WERI-Rb-1 (cell line): ENCODE results near the gene SLC1A7.
A peak's percentile ranks its signal among the peaks of the same experiment; 100 is the strongest.

Source experiments
- DNase-seq: peaks from one replicate; pipeline ENCODE4 v3.0.0-alpha.2; 2020
- H3K27ac ChIP-seq: fragments of 250-450 bp; sonication (Bioruptor Pico); 2 replicates; pipeline ENCODE4 v1.5.1; 2020; ENCODE audit warnings: mild to moderate bottlenecking, moderate library complexity
- H3K27me3 ChIP-seq: fragments of 250-450 bp; sonication (Bioruptor Pico); 2 replicates; pipeline ENCODE4 v1.5.1; 2021; ENCODE audit warnings: mild to moderate bottlenecking, low read depth, moderate library complexity; ENCODE audit not compliant: insufficient read depth, severe bottlenecking
- H3K36me3 ChIP-seq: fragments of 250-450 bp; sonication (Bioruptor Pico); 2 replicates; pipeline ENCODE4 v1.5.1; 2020; ENCODE audit warnings: mild to moderate bottlenecking, moderate library complexity
- H3K4me3 ChIP-seq: 2 replicates; pipeline ENCODE4 v1.5.1; 2011; ENCODE audit warnings: low read depth, mild to moderate bottlenecking, control low read depth, low read length
- H3K9me3 ChIP-seq: fragments of 250-450 bp; sonication (Bioruptor Pico); 2 replicates; pipeline ENCODE4 v1.5.1; 2021; ENCODE audit warnings: mild to moderate bottlenecking, moderate library complexity; ENCODE audit not compliant: severe bottlenecking
- CTCF ChIP-seq: IDR thresholded peaks from 2 replicates; pipeline ENCODE4 v1.5.1; 2011; ENCODE audit warnings: low read depth, mild to moderate bottlenecking, control low read depth, inconsistent platforms, low read length

Gene SLC1A7

GRCh38 chr1:53047737-53048736, 94.4 kb downstream of the SLC1A7 start:
- no peak for TF ChIP-seq CTCF
- Histone ChIP-seq H3K27ac (peak overlapping the region; percentile 32; the same call in 1 of the 2 replicates), H3K36me3 (no peaks in the 10 kb centered on the region; the same call in none of the 2 replicates), H3K27me3 (no peaks in the 10 kb centered on the region), H3K4me3 (no peak overlapping the region), H3K9me3 (no peaks in the 10 kb centered on the region)
- DNase-seq: no peak

- peak; percentile 55 for DNase-seq
- no peaks in the 10 kb centered on the region for H3K27me3 ChIP-seq
- no peaks in the 10 kb centered on the region; the same call in none of the 2 replicates for H3K36me3 ChIP-seq
- H3K9me3 ChIP-seq: no peaks in the 10 kb centered on the region
- H3K27ac ChIP-seq: no peak overlapping the region; the same call in 1 of the 2 replicates
- TF ChIP-seq CTCF: no peak
- no peak overlapping the region for H3K4me3 ChIP-seq
Measured at GRCh38 chr1:53046930-53047329, 95.5 kb downstream of the SLC1A7 start.

- no peaks in the 10 kb centered on the region; the same call in none of the 2 replicates for H3K36me3 ChIP-seq
- no peak for DNase-seq
- H3K4me3 ChIP-seq: no peak overlapping the region
- H3K27ac ChIP-seq: no peak overlapping the region
- no peak for TF ChIP-seq CTCF
- H3K9me3 ChIP-seq: no peaks in the 10 kb centered on the region
- H3K27me3 ChIP-seq: no peaks in the 10 kb centered on the region
Measured at GRCh38 chr1:53044926-53045325, 97.5 kb downstream of the SLC1A7 start.

- Histone ChIP-seq H3K4me3 (no peak overlapping the region), H3K36me3 (peaks cover 8% of the 10 kb centered on the region), H3K9me3 (no peaks in the 10 kb centered on the region), H3K27me3 (no peaks in the 10 kb centered on the region), H3K27ac (no peak overlapping the region)
- DNase-seq: no peak
- TF ChIP-seq CTCF: no peak
Measured at GRCh38 chr1:53043271-53043670, 99.2 kb downstream of the SLC1A7 start.

GRCh38 chr1:53038566-53038965, 103.9 kb downstream of the SLC1A7 start:
- Histone ChIP-seq H3K4me3 (no peak overlapping the region), H3K9me3 (no peaks in the 10 kb centered on the region)
- no peak for TF ChIP-seq CTCF

More at GRCh38 chr1:53038566-53038965, 103.9 kb downstream of the SLC1A7 start:
- DNase-seq: no peak
- H3K27me3 ChIP-seq: no peaks in the 10 kb centered on the region
- H3K27ac ChIP-seq: no peak overlapping the region
- H3K36me3 ChIP-seq: peaks cover 8% of the 10 kb centered on the region
